Activated naive CD4-positive, alpha-beta T cell treated with Interleukin-2 at 50 U/mL for 16 hours (primary cell): ENCODE measurements around the gene CHCHD5.

ENCODE experiments used
- DNase-seq: peaks from one replicate; pipeline ENCODE4 v3.0.0-alpha.2; 2020

Gene CHCHD5

DNA sequence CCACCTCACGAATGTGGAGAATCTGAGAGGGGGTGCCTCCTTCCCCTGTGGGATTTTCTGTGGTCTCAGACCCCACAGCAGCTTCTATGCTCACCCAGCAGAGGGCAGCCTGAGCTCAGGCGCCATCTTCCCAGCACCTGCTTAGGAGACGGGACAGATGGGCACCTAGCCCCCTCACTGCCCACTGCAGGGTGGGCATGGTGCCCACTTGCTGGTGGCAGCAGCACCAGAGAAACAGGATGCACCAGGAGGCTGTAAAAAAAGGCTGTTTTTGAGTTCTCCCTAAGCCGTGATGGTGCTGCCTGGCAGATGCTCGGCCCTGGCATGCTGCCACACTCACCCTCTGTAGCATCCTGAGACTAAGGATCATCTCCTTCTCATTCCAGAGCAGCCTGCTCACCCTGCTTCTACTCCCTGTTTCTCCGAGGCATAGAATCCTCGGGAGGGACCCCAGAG, 42.2 kb downstream of the CHCHD5 start:
- peak; percentile 66 for DNase-seq

DNA sequence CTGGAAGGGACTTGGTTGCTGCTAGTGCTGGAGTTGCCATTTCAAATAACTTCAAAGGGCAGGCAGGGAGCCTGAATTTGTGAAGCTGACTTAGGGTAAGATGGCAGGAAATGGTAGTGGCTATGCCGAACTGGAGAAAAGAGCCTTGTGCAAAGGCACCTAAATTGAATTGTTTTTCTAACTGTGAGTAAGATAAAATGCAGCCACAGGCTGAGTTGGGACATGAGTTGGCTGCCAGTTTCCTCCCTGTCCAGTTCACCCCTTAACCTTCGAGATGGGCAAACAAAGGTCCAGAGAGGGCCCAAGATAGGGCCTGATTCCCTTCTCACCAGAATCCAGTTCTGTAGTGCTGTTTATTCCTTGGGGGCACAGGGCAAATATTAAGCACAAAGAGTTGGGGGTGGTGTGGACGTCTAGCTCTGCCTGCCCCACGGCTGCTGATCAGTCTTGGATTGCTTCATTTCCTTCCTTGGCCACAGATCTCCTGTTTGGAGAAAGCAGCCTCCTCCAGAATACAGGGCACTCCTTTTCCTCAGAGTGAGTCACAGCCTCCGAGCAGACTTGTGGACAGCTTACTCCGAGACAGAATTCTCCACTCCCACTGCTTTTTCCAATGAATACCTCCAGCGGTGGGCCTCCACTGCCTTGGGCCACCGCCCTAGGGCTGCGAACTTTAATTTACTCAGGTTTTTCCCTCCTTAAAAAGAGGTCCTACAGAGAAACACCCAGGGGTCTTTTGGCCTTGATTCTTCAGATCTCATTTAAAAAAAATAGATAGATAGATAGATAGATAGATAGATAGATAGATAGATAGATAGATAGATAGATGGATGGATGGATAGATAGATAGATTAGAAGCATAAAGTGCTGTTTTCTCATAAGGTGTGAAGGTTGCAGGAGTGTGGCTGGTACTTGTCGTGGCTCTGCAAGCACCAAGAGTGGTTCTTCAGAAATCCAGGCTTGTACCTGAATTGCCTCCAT, 42.9 kb downstream of the CHCHD5 start:
- no peak for DNase-seq

DNA sequence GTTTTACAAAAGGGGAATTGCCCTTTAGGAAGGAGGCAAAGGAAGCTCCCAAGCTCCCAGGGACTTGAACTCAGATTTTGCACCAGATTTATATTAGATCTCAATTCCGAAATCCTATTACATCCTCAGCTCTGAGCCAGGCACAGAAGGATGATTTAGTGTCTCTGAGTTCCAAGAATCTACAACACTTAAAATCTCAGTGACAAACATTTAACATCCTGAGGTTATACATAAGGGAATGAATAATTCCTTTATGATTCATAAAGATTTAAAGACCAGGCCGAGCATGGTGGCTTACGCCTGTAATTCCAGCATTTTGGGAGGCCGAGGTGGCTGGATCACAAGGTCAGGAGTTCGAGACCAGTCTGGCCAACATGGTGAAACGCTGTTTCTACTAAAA, 44.8 kb downstream of the CHCHD5 start:
- DNase-seq = no peak

DNA sequence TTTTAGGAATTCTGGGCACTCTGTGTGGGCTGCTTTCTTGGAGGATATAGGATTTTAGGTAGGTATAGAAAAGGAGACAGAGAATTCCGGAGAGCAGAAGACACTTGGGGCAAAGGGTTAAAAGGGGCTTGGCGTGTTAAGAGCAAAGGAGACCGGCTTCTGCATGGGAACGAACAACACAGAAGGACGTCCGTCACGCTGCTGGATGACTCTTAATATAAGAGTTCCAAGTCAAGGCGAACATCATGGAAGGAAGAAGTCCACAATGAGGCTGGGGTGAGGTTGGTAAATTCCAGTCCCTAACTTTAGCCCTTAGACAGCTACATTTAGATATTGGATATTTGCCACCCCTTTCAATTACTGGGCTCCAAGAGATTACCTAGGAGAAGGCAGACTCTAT, 45.4 kb downstream of the CHCHD5 start:
- no peak for DNase-seq

DNA sequence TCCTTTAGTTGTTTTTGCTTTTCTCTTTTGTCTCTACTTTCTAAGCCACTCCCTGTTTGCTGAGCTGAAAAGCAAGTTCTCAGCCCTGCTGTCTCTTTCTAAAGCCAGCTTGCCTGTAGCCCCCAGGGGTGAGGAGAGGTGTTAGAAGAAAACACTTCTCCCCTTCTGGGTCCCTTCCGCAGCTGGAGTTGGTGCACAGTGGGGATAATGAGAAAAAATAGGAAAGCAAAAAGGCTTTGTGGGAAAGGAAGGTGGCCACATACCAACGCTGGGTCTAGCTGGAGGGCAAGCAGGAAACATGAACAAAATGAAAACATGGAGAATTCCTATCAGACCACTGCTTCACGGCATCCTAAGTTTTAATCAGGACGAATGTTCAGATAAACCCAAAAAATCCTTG, 45.9 kb downstream of the CHCHD5 start:
- DNase-seq = no peak

DNA sequence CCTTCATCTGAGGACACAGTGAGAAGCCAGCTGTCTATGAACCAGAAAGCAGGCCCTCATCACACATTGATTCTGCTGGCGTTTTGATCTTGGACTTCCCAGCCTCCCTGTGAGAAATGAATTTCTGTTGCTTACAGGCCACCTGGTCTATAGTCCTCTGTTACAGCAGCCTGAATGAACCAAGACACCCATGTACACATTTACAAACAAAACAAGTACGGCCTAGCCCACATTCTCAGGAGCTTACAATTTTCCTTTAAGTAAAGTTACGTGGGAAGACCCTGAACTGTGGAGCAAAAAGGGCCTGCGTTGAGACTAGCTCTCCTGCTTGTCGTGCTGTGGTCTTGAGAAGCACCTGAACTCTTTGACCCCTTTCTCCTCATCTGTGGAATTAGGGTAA, 49.3 kb downstream of the CHCHD5 start:
- no peak for DNase-seq

DNA sequence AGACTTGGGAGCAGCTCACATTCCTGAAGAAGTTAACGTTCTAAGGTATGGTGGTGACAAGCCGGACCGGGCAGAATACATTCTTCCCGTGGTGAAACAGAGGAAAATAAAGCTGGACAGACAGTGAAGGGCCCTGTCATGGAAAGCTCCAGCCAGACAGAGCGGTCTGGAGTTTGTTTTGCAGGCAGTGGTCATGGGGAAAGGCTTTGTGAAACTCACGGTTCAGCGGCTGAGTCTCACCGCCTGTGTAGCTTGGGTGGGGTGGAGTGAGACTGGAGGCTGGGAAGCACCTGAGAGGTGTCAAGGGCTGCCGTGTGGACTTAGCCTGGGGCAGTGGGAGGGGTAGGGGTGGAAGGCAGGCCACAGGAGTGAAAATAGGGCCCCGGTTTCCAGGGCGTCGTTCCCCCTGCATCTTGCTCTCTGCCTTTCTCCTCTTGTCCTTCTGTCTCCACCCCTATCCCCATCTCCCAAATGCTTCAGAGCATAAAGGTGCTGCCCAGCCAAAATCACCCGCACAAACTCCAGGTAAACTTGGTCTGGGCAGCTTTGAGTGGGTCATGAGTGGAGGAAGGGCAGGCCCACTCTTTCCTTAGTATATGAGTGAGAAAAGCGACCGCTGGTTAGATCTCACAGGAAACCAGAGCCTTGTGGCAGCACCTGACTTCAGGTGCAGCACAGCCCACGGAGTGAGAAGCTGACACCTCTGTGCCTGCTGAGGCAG, 49.9 kb downstream of the CHCHD5 start:
- no peak for DNase-seq

DNA sequence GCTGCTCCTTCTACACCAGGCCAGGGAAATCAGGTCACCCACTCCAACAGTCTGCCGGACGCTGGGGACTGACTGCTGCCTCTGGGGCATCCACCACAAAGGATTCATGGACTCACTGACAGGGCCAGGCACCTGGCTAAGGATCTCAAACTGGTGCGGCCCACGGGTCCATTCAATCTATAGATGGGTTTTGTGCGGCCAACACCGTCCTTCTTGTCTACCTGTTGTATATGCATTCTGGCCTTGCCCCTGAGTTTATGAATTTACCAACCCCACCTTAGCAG, 50.4 kb downstream of the CHCHD5 start:
- no peak for DNase-seq

DNA sequence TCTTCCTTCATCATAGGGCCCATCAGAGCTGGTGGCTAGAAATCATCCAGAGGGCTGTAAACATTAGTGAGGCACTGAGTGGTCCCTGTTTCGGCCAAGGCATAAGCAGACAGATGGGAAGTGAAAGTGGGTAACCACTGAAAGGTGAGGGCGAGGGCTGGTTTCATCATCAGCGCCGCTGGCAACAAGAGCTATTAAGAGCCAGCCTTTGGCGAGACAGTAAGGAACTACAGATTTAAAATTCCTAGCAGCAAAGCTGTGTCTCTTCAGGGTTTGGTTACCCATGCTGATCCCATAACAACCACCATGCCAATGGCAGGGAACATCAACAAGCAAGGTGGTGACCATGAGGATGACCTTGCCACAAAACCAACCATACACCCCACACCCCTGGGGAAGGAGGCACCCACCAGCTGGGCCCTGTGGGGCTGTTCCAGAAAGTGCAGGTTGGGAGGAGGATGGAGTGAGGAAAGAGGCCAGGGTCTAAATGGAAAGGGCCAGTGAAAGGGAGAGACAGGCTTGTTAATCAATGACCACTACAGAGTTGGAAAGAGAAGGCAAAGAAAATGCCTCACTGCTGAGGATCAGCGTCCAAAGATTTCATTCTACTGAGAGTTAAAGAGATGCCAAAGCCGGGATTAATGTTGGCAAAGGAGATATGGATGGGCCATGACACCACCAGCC, 52.3 kb downstream of the CHCHD5 start:
- peak; percentile 24 for DNase-seq

DNA sequence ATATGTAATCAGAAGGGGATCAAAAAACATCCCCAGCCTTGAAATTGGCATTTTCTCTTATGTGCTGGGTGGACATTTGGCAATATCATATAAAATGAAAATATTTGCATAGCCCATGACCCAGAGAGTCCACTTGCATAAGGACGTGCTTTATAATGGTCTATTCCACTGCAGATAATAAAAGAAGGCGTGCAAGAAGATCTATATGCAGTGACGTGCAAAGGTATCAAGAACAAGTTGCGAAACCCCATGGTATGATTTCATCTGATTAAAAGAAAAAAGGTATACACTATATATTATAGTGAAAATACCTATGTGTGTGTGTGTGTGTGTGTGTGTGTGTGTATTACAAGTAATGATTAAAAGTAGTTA, 52.9 kb downstream of the CHCHD5 start:
- DNase-seq = no peak
